Vagina (tissue), 2 donors: ENCODE measurements around the gene MAD1L1.

Source experiments
- POLR2A ChIP-seq, 2 donors: fragments of 450-650 bp; IDR thresholded peaks; one replicate each; pipeline ENCODE4 v1.6.1; 2017; ENCODE audit warnings: antibody characterized with exemption in 2 of 2, mild to moderate bottlenecking in 2 of 2, moderate library complexity in 2 of 2
- POLR2AphosphoS5 ChIP-seq, 2 donors: sonication (generic); formaldehyde crosslinking; IDR thresholded peaks; one replicate each; pipeline ENCODE4 v1.9.0; 2017; ENCODE audit warnings: antibody characterized with exemption in 2 of 2, mild to moderate bottlenecking in 2 of 2, low read depth in 1 of 2; ENCODE audit not compliant: insufficient read depth in 1 of 2
- TF ChIP-seq, protein P1 (sequence below), 3 experiments: fragments of 450-650 bp in 2 of 3; fragments of 200-600 bp in 1 of 3; sonication (generic) in 1 of 3; IDR thresholded peaks; one replicate each; pipeline ENCODE4 v1.5.1; 2017 to 2019; ENCODE audit warnings: antibody characterized with exemption in 3 of 3, mild to moderate bottlenecking in 2 of 3, moderate library complexity in 2 of 3

DNA sequence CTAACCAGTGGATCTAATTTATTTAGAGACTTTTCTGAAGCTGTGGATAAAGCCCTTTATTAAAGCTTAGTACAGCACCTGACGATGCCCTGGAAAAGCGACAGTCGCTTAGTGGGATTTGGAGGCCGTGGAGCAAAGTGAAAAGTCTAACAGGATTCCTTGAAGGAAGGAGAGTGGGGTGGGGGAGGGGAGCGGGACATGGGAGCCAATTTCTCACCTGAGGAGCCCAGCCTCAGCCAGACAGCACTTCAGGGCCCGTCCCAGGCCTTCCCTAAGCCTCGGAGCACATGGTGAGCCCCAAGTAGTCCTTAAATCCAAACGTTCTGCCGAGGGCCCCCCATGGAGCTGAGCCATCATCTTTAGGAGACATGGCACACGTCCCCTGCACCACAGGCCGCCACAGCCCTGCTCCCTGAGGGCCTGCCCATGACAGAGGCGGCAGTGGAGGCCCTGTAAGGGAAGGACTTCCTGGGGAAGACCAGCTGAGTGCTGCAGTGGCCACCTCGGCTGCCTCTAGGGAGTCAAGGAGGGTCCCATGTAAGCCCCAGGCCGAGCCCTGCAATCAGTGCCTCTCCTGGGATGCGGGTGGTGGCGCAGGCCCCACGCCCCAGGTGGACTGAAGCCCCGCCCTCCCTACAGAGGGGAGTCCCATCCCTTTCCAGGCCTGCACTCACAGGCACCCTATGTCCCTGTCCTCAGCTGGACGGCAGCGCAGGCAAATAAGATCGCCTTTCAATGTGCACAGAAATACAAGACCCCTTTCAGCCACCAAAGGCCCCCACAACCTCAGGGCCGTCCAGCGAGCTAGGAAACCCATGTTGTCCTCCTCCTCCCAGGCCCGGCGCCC is 187.0 kb downstream of the MAD1L1 start:
- TF ChIP-seq, protein P1, sequence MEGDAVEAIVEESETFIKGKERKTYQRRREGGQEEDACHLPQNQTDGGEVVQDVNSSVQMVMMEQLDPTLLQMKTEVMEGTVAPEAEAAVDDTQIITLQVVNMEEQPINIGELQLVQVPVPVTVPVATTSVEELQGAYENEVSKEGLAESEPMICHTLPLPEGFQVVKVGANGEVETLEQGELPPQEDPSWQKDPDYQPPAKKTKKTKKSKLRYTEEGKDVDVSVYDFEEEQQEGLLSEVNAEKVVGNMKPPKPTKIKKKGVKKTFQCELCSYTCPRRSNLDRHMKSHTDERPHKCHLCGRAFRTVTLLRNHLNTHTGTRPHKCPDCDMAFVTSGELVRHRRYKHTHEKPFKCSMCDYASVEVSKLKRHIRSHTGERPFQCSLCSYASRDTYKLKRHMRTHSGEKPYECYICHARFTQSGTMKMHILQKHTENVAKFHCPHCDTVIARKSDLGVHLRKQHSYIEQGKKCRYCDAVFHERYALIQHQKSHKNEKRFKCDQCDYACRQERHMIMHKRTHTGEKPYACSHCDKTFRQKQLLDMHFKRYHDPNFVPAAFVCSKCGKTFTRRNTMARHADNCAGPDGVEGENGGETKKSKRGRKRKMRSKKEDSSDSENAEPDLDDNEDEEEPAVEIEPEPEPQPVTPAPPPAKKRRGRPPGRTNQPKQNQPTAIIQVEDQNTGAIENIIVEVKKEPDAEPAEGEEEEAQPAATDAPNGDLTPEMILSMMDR (IDR thresholded peaks at IDR 0.05): no peak
- TF ChIP-seq POLR2A (IDR thresholded peaks at IDR 0.05): no peak
- no peak for TF ChIP-seq POLR2AphosphoS5 (IDR thresholded peaks at IDR 0.05; ENCODE audit: insufficient read depth in 1 of 2, low read depth in 1 of 2)
